Neuronal stem cell (in vitro differentiated cells): Measurements from ENCODE around the gene TCF7L2.

ENCODE experiments used
- DNase-seq: peaks from one replicate; pipeline ENCODE4 v3.0.0-alpha.2; 2013; ENCODE audit warnings: low spot score
- H2AFZ ChIP-seq: one replicate; pipeline ENCODE4 v1.6.1; 2013; ENCODE audit warnings: mild to moderate bottlenecking, low read length, inconsistent platforms
- H2AK5ac ChIP-seq: 2 replicates; pipeline ENCODE4 v1.6.1; 2013; ENCODE audit warnings: low read depth, mild to moderate bottlenecking, inconsistent platforms, low read length, moderate library complexity, mixed read lengths
- H2BK120ac ChIP-seq: 2 replicates; pipeline ENCODE4 v1.6.1; 2013; ENCODE audit warnings: low read depth, mild to moderate bottlenecking, inconsistent platforms, low read length, moderate library complexity, mixed read lengths
- H2BK12ac ChIP-seq: one replicate; pipeline ENCODE4 v1.6.1; 2013; ENCODE audit warnings: low read length, inconsistent platforms
- H2BK15ac ChIP-seq: 2 replicates; pipeline ENCODE4 v1.6.1; 2013; ENCODE audit warnings: mild to moderate bottlenecking, low read length, inconsistent platforms, mixed read lengths
- H2BK5ac ChIP-seq: one replicate; pipeline ENCODE4 v1.6.1; 2013; ENCODE audit warnings: inconsistent platforms, mild to moderate bottlenecking, low read length, moderate library complexity
- H3K14ac ChIP-seq: one replicate; pipeline ENCODE4 v1.6.1; 2013; ENCODE audit warnings: low read length, inconsistent platforms
- H3K18ac ChIP-seq: 2 replicates; pipeline ENCODE4 v1.6.1; 2013; ENCODE audit warnings: low read length, inconsistent platforms
- H3K23ac ChIP-seq: 2 replicates; pipeline ENCODE4 v1.6.1; 2013; ENCODE audit warnings: low read depth, mild to moderate bottlenecking, mixed read lengths, low read length, inconsistent platforms; ENCODE audit not compliant: poor library complexity
- H3K27ac ChIP-seq: replicated peaks from 3 replicates; pipeline ENCODE4 v1.5.1; 2013; ENCODE audit warnings: low read length, inconsistent platforms
- H3K27me3 ChIP-seq, 3 experiments: 2 replicates each; pipeline ENCODE4 v1.6.1; 2013; ENCODE audit warnings: low read length in 3 of 3, mild to moderate bottlenecking in 2 of 3, inconsistent platforms in 1 of 3, low read depth in 1 of 3, mixed read lengths in 1 of 3, moderate library complexity in 1 of 3; ENCODE audit not compliant: control insufficient read depth in 3 of 3, insufficient read depth in 3 of 3
- H3K36me3 ChIP-seq, 2 donors: replicated peaks in 1 of 2; 2 replicates each; pipeline ENCODE4 v1.6.1; 2013; ENCODE audit warnings: low read length in 2 of 2; ENCODE audit not compliant: control insufficient read depth in 2 of 2, insufficient read depth in 2 of 2
- H3K4ac ChIP-seq: 2 replicates; pipeline ENCODE4 v1.6.1; 2013; ENCODE audit warnings: inconsistent platforms, mild to moderate bottlenecking, low read length, moderate library complexity
- H3K4me1 ChIP-seq, 2 donors: 1 replicate in 1 of 2; 2 replicates in 1 of 2; pipeline ENCODE4 v1.6.1; 2013; ENCODE audit warnings: low read length in 2 of 2, low read depth in 1 of 2; ENCODE audit not compliant: control insufficient read depth in 2 of 2, insufficient read depth in 1 of 2
- H3K4me2 ChIP-seq: one replicate; pipeline ENCODE4 v1.6.1; 2013; ENCODE audit warnings: mild to moderate bottlenecking, low read length, inconsistent platforms; ENCODE audit not compliant: insufficient read depth, poor library complexity, severe bottlenecking
- H3K4me3 ChIP-seq, 2 donors: 2 replicates each; pipeline ENCODE4 v1.5.1; 2013; ENCODE audit warnings: low read length in 2 of 2, mild to moderate bottlenecking in 2 of 2, inconsistent platforms in 1 of 2, moderate library complexity in 1 of 2
- H3K79me1 ChIP-seq: one replicate; pipeline ENCODE4 v1.6.1; 2013; ENCODE audit warnings: low read depth, mild to moderate bottlenecking, inconsistent platforms, low read length, moderate library complexity
- H3K9ac ChIP-seq: one replicate; pipeline ENCODE4 v1.6.1; 2013; ENCODE audit warnings: mild to moderate bottlenecking, low read depth, low read length, inconsistent platforms; ENCODE audit not compliant: poor library complexity
- H3K9me3 ChIP-seq, 2 donors: replicated peaks in 1 of 2; 2 replicates each; pipeline versions ENCODE3 to v1.6.1; 2013; ENCODE audit warnings: low read length in 2 of 2, mild to moderate bottlenecking in 2 of 2, inconsistent platforms in 1 of 2, low read depth in 1 of 2, mixed read lengths in 1 of 2, moderate library complexity in 1 of 2; ENCODE audit not compliant: control insufficient read depth in 2 of 2, insufficient read depth in 1 of 2
- H4K8ac ChIP-seq: one replicate; pipeline ENCODE4 v1.6.1; 2013; ENCODE audit warnings: low read depth, mild to moderate bottlenecking, inconsistent platforms, low read length, moderate library complexity
- H4K91ac ChIP-seq: one replicate; pipeline ENCODE4 v1.6.1; 2013; ENCODE audit warnings: low read length, low read depth, mild to moderate bottlenecking, inconsistent platforms; ENCODE audit not compliant: poor library complexity
- WGBS, 2 donors: extraction: QIAGEN DNeasy Blood & Tissue Kit; methylation state at CpG; one replicate each; pipeline ENCODE4 v1.1.7; 2013; ENCODE audit warnings: missing lambda C conversion rate in 2 of 2, mixed read lengths in 1 of 2; ENCODE audit not compliant: insufficient read length in 2 of 2, insufficient replicate concordance in 1 of 2; ENCODE audit errors: extremely low coverage in 2 of 2; 5-methylcytosine and 5-hydroxymethylcytosine counted together

The TCF7L2 gene

DNA sequence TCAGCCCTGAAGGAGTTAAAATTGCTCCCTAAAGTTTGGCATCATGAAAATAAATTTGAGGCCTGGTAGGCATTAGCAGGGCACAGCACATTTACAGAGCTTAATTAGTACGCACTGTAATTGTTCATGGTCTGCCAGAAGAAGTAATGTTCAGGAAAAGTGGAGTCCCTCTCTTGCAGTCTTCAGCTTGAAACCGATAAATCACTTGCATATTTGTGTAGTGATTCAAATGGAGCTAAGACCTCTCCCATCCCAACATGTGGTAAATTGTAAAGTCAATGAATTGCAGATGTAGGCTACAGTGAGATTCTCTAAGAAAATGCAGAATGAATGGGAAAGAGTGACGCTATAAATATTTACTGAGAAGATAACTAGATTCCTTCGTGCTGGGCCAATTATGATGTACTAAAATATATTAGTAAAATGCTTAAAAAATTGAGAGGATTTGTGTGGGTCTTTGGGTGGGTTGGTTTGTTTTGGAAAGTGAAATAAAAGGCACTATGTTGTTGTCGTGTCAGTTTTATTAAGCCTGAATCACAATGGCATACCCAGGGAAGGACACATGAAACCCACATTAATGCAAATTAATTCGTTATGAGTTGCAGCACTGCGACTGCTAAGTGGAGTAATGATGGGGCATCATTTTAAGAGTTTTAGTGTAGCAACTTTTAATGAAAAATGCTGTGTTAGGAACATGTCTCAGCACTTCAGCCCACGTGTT is 8.4 kb downstream of the TCF7L2 start:
- 100% methylated on average over 1 of the region's 8 CpGs; no CpG with 5 or more reads in 1 of the 2 donors for WGBS, 2 donors

DNA sequence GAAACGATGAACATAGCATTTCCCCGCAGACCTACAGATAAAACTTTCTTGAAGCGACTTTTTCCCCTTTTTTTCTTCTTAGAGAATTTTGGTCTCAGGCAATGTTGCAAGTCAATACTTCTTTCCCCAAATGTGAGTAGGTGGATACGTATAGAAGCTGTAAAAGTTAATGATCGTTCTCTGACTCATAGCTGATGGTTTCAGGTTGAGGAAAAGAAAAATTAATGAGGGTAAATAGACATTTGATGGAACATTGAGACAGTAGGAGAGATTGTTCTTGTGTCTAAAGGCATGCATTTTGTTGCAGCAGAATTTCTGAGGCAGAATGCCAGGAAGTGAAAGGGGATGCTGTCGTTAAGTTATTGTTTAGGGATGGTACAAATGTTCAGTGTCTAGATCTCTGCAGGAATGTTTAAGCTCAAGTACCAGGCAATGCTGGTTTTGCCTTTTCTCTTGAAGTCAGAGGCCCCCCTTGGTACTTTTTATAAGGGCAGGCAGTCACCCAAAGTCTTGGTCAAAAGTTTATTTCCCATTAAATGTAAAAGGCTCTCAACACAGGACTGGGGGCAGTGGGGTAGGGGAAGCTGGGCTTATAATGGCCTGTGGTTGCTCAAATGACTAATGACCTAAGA is 9.3 kb downstream of the TCF7L2 start:
- no peak overlapping the region for H2AFZ ChIP-seq
- H2BK5ac ChIP-seq, result no peak overlapping the region
- H3K18ac ChIP-seq, result no peak overlapping the region
- no peaks in the 10 kb centered on the region for H3K9me3 ChIP-seq
- H3K4me3 ChIP-seq, result no peak overlapping the region
- no peak overlapping the region for H4K8ac ChIP-seq
- H3K36me3 ChIP-seq, result peaks cover 0 to 45% of the 10 kb centered on the region in 2 donors
- no peaks in the 10 kb centered on the region for H3K27me3 ChIP-seq
- no peak overlapping the region for H3K27ac ChIP-seq
- no peaks in the 10 kb centered on the region for H3K79me1 ChIP-seq
- no peak overlapping the region for H2BK15ac ChIP-seq
- H3K14ac ChIP-seq, result no peak overlapping the region
- H3K9ac ChIP-seq, result no peak overlapping the region
- no peak overlapping the region for H2BK120ac ChIP-seq
- WGBS, 2 donors, result no CpG with 5 or more reads among the region's 6 CpGs
- peaks cover 39 to 63% of the 10 kb centered on the region in 2 donors for H3K4me1 ChIP-seq
- no peak overlapping the region for H4K91ac ChIP-seq
- no peak overlapping the region for H3K4me2 ChIP-seq
- H2AK5ac ChIP-seq, result no peak overlapping the region
- DNase-seq, result no peak
- H2BK12ac ChIP-seq, result no peak overlapping the region
- H3K23ac ChIP-seq, result no peak overlapping the region
- no peak overlapping the region for H3K4ac ChIP-seq

More for the DNA sequence above, 8.4 kb downstream of the TCF7L2 start:
- Histone ChIP-seq H3K27me3 (no peaks in the 10 kb centered on the region), H3K4me2 (no peak overlapping the region), H3K4me3 (no peak overlapping the region), H2BK12ac (no peak overlapping the region), H2BK15ac (no peak overlapping the region), H2AFZ (no peak overlapping the region), H3K79me1 (no peaks in the 10 kb centered on the region), H3K14ac (no peak overlapping the region), H4K8ac (no peak overlapping the region), H2AK5ac (no peak overlapping the region), H2BK120ac (no peak overlapping the region), H3K9ac (no peak overlapping the region), H3K23ac (no peak overlapping the region), H3K27ac (no peak overlapping the region), H3K4ac (no peak overlapping the region), H3K18ac (no peak overlapping the region), H3K36me3 (peaks cover 0 to 37% of the 10 kb centered on the region in 2 donors), H2BK5ac (no peak overlapping the region), H3K9me3 (no peaks in the 10 kb centered on the region), H3K4me1 (peaks cover 32 to 61% of the 10 kb centered on the region in 2 donors), H4K91ac (no peak overlapping the region)
- no peak for DNase-seq

DNA sequence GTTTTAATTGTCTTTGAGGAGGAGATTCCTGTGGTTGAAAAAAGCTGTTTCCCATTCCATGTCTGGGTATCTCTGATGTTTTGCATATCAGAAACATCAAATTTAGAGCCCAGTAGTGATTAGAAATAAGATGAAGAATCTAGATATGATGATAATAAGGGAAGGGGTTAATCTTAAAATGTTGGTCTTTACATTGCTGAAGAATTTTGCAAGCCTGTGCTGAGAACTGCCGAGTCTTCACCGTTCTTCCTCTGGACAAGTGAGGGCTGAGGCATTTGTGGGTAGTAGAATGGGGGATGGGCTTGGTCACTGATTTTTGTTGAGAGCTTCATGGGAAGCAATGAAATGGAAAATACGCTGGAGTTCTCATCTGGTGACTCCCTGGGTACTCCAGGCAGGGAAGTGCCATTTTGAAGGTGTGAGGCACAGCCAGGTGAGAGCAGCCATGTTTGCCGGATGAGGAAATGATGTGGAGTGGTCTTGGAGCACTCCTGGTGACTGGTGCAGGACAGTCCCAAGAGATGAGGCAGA is 10.2 kb downstream of the TCF7L2 start:
- Histone ChIP-seq H3K4me1 (peaks cover 39 to 58% of the 10 kb centered on the region in 2 donors), H2BK5ac (no peak overlapping the region), H4K91ac (no peak overlapping the region), H3K9ac (no peak overlapping the region), H3K9me3 (no peaks in the 10 kb centered on the region), H3K27ac (no peak overlapping the region), H3K36me3 (peaks cover 0 to 52% of the 10 kb centered on the region in 2 donors), H2BK120ac (no peak overlapping the region), H3K23ac (no peak overlapping the region), H2BK12ac (no peak overlapping the region), H3K27me3 (no peaks in the 10 kb centered on the region), H4K8ac (no peak overlapping the region), H3K4ac (no peak overlapping the region), H3K18ac (peak overlapping the region; percentile 64), H3K79me1 (no peaks in the 10 kb centered on the region), H2BK15ac (no peak overlapping the region), H3K14ac (no peak overlapping the region), H3K4me3 (no peak overlapping the region), H2AK5ac (no peak overlapping the region), H2AFZ (no peak overlapping the region), H3K4me2 (no peak overlapping the region)
- DNase-seq, result no peak
- no CpG with 5 or more reads among the region's 4 CpGs for WGBS, 2 donors

DNA sequence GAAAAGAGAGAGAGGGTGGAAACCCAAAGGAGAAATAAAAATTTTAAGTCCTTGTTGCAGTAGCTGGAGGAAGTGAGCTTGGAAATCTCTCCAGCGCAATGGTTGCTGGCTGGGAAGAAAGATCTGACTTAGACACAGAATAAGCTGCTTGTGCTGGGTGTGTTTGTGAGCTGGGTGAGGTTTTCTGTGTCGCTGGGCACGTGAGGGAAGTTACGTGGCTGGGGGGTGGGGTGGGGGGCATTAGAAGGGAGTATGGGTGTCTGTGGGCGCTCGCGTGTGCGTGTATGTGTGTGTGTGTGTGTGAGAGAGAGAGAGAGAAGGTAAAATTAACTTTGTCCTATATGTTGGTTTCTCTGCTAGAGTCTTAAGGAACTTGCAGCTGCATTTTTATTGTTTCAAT is 11.6 kb downstream of the TCF7L2 start:
- H3K79me1 ChIP-seq, result no peaks in the 10 kb centered on the region
- no CpG with 5 or more reads among the region's 8 CpGs for WGBS, 2 donors
- H3K23ac ChIP-seq, result no peak overlapping the region
- H3K4me3 ChIP-seq, result no peak overlapping the region
- H3K18ac ChIP-seq, result no peak overlapping the region
- H3K27me3 ChIP-seq, result no peaks in the 10 kb centered on the region
- no peak overlapping the region for H2BK120ac ChIP-seq
- peaks cover 0 to 64% of the 10 kb centered on the region in 2 donors for H3K36me3 ChIP-seq
- no peak overlapping the region for H3K9ac ChIP-seq
- H4K91ac ChIP-seq, result no peak overlapping the region
- no peak overlapping the region for H3K4ac ChIP-seq
- H2BK5ac ChIP-seq, result no peak overlapping the region
- no peaks in the 10 kb centered on the region for H3K9me3 ChIP-seq
- no peak overlapping the region for H2AFZ ChIP-seq
- H2BK12ac ChIP-seq, result no peak overlapping the region
- H3K4me1 ChIP-seq, result peaks cover 41 to 46% of the 10 kb centered on the region in 2 donors
- H2BK15ac ChIP-seq, result no peak overlapping the region
- H3K4me2 ChIP-seq, result no peak overlapping the region
- no peak overlapping the region for H4K8ac ChIP-seq
- H3K27ac ChIP-seq, result no peak overlapping the region
- no peak overlapping the region for H3K14ac ChIP-seq
- no peak for DNase-seq
- H2AK5ac ChIP-seq, result no peak overlapping the region
